Naive thymus-derived CD4-positive, alpha-beta T cell (primary cell): ENCODE results near the gene MYBPC3. TPM values are rescaled to one million over a fixed set of nuclear protein-coding genes. Genes with fewer than 3 reads are reported as not detected.

Experiments used
- ATAC-seq: fragments of 150-1000 bp; cut with Tn5 transposase; 2 replicates; pipeline ENCODE4 v1.10.0; 2021; ENCODE audit warnings: mild to moderate bottlenecking, moderate library complexity
- CTCF ChIA-PET: fragments of 350-600 bp; sonication (Branson Sonifier 250); formaldehyde crosslinking; loops from one replicate; lab custom pipeline; 2021; ENCODE audit warnings: antibody characterized with exemption; lab: Charles Lee
- POLR2A ChIA-PET: fragments of 350-600 bp; sonication (Branson Sonifier 250); formaldehyde crosslinking; loops from one replicate; lab custom pipeline; 2021; ENCODE audit warnings: antibody characterized with exemption, inconsistent platforms; lab: Charles Lee
- DNase-seq, 9 donors: peaks; one replicate each; pipeline versions ENCODE4 v3.0.0 to v3.0.0-alpha.2; 2020 to 2022; ENCODE audit warnings: mixed read lengths in 1 of 9
- H3K27ac ChIP-seq: one replicate; pipeline ENCODE4 v1.7.0; 2013; ENCODE audit warnings: mild to moderate bottlenecking, low read depth, low read length, moderate library complexity
- H3K27me3 ChIP-seq, 2 donors: one replicate each; pipeline ENCODE4 v1.7.0; 2013; ENCODE audit warnings: low read length in 2 of 2, mild to moderate bottlenecking in 2 of 2, moderate library complexity in 2 of 2; ENCODE audit not compliant: control insufficient read depth in 2 of 2, insufficient read depth in 2 of 2
- H3K36me3 ChIP-seq, 3 experiments: 1 replicate in 2 of 3; 2 replicates in 1 of 3; pipeline ENCODE4 v1.7.0; 2013; ENCODE audit warnings: low read length in 3 of 3, mild to moderate bottlenecking in 3 of 3, moderate library complexity in 1 of 3; ENCODE audit not compliant: insufficient read depth in 3 of 3, control insufficient read depth in 2 of 3
- H3K4me1 ChIP-seq, 2 donors: one replicate each; pipeline ENCODE4 v1.7.0; 2013; ENCODE audit warnings: low read length in 2 of 2, mild to moderate bottlenecking in 2 of 2, moderate library complexity in 1 of 2; ENCODE audit not compliant: control insufficient read depth in 2 of 2, insufficient read depth in 2 of 2
- H3K4me3 ChIP-seq: 2 replicates; pipeline ENCODE4 v1.7.0; 2013; ENCODE audit warnings: mild to moderate bottlenecking, low read length
- H3K9me3 ChIP-seq, 3 experiments: 1 replicate in 2 of 3; 2 replicates in 1 of 3; pipeline ENCODE4 v1.7.0; 2013; ENCODE audit warnings: low read length in 3 of 3; ENCODE audit not compliant: control insufficient read depth in 2 of 3
- H3K27ac Mint-ChIP-seq, 9 donors: one replicate each; pipeline ENCODE4 v1.8.0; 2020 to 2022; ENCODE audit warnings: mixed read lengths in 9 of 9, mild to moderate bottlenecking in 8 of 9, moderate library complexity in 5 of 9, inconsistent platforms in 2 of 9
- H3K27me3 Mint-ChIP-seq, 5 donors: one replicate each; pipeline ENCODE4 v1.8.0; 2021 to 2022; ENCODE audit warnings: mixed read lengths in 5 of 5, mild to moderate bottlenecking in 1 of 5
- H3K36me3 Mint-ChIP-seq, 5 donors: one replicate each; pipeline ENCODE4 v1.8.0; 2020 to 2022; ENCODE audit warnings: mixed read lengths in 5 of 5, mild to moderate bottlenecking in 3 of 5, inconsistent platforms in 1 of 5
- H3K4me1 Mint-ChIP-seq, 7 donors: one replicate each; pipeline ENCODE4 v1.8.0; 2020 to 2022; ENCODE audit warnings: mixed read lengths in 7 of 7, mild to moderate bottlenecking in 3 of 7, inconsistent platforms in 1 of 7
- H3K4me3 Mint-ChIP-seq, 10 donors: one replicate each; pipeline ENCODE4 v1.8.0; 2020 to 2022; ENCODE audit warnings: mild to moderate bottlenecking in 10 of 10, mixed read lengths in 10 of 10, moderate library complexity in 6 of 10, inconsistent platforms in 2 of 10
- H3K9me3 Mint-ChIP-seq, 11 donors: one replicate each; pipeline ENCODE4 v1.8.0; 2020 to 2022; ENCODE audit warnings: mixed read lengths in 11 of 11, mild to moderate bottlenecking in 4 of 11, inconsistent platforms in 1 of 11, moderate library complexity in 1 of 11
- intact Hi-C, 2 donors: fragments of 100-400 bp; cut with micrococcal nuclease; formaldehyde crosslinking; loops; one replicate each; pipeline ENCODE4 v1.15.1; 2023
- polyA plus RNA-seq, 2 donors: library from polyadenylated mRNA; unstranded; fragments of 300-500 nt; fragmentation: Illumina TruSeq; gene quantifications; one replicate each; pipeline ENCODE4 v1.2.3, GENCODE V29; 2021
- total RNA-seq, 6 experiments: library from RNA in 5 of 6; stranded (reverse) in 5 of 6; gene quantifications; 1 replicate in 5 of 6; 2 replicates in 1 of 6; pipeline ENCODE4 v1.2.3 and lab custom pipeline; 2021 to 2026

The MYBPC3 gene
- total and polyA plus RNA-seq, 7 experiments from 2014 or later: 0.16 to 0.86 TPM; not detected in 5

GRCh38 chr11:47375020-47375419, 22.5 kb upstream of the MYBPC3 start:
- Mint-ChIP-seq H3K9me3 (no peaks in the 10 kb centered on the region), H3K27ac (peak overlapping the region in 2 of 9 donors; percentile 11 to 73), H3K4me3 (no peak overlapping the region), H3K36me3 (no peaks in the 10 kb centered on the region), H3K27me3 (no peaks in the 10 kb centered on the region), H3K4me1 (peaks cover 0 to 12% (median 0%) of the 10 kb centered on the region in 7 donors)
- no peaks in the 10 kb centered on the region for H3K36me3 ChIP-seq
- DNase-seq (no peak), ATAC-seq (no peak)
- no peaks in the 10 kb centered on the region for H3K27me3 ChIP-seq
- no peaks in the 10 kb centered on the region for H3K9me3 ChIP-seq
- peaks cover 0 to 3% of the 10 kb centered on the region in 2 donors for H3K4me1 ChIP-seq
- POLR2A ChIA-PET: interaction anchor here (0.9 to 3.8 kb wide), 4 partner anchors 25 to 473 kb away, joined by 3 to 40 read pairs (median 15); partner anchors contain the start of genes NUP160 and SLC39A13
- H3K27ac ChIP-seq: no peak overlapping the region
- intact Hi-C loops: no loop called here
- H3K4me3 ChIP-seq: no peak overlapping the region
- CTCF ChIA-PET: interaction anchor here (0.7 to 6.9 kb wide), 8 partner anchors 7 to 46 kb away, joined by 3 to 140 read pairs (median 15); partner anchors contain the start of gene SLC39A13

DNA sequence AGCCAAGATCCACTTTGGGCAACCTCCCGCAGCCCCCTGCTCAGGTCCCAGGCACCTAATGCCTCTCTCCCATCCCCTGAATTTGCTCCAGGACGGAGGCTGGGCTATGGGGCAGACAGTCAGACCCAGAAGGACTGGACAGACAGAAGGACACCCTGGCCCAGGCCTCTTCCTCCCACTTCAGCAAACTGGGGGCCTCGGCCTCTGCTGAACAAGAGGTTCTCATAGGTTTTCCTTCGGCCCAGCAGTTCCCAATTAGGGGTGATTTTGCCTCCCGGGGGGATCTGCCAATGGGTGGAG, 22.2 kb upstream of the MYBPC3 start:
- Mint-ChIP-seq H3K36me3 (no peaks in the 10 kb centered on the region), H3K27ac (peak overlapping the region in 1 of 9 donors; percentile 11), H3K4me3 (no peak overlapping the region), H3K4me1 (peaks cover 3 to 15% (median 3%) of the 10 kb centered on the region in 7 donors), H3K9me3 (no peaks in the 10 kb centered on the region), H3K27me3 (no peaks in the 10 kb centered on the region)
- ChIA-PET POLR2A (interaction anchor here (0.6 to 3.8 kb wide), 9 partner anchors 19 to 509 kb away, joined by 3 to 40 read pairs (median 6); partner anchors contain the start of genes NUP160 and SLC39A13), CTCF (interaction anchor here (0.6 to 6.9 kb wide), 17 partner anchors 8 to 197 kb away, joined by 3 to 140 read pairs (median 5); partner anchors contain the start of genes PSMC3 and SLC39A13)
- intact Hi-C loops: loop anchor here (1.0 kb wide), 6 partner anchors 20 to 479 kb away; partner anchors contain the start of genes SLC39A13 (in 2 of the 2) and PSMC3 (in 1 of the 2)
- H3K4me3 ChIP-seq: no peak overlapping the region
- H3K36me3 ChIP-seq: no peaks in the 10 kb centered on the region
- peaks cover 0 to 3% of the 10 kb centered on the region in 2 donors for H3K4me1 ChIP-seq
- no peaks in the 10 kb centered on the region for H3K9me3 ChIP-seq
- H3K27me3 ChIP-seq: no peaks in the 10 kb centered on the region
- ATAC-seq: no peak
- no peak overlapping the region for H3K27ac ChIP-seq
- no peak for DNase-seq

DNA sequence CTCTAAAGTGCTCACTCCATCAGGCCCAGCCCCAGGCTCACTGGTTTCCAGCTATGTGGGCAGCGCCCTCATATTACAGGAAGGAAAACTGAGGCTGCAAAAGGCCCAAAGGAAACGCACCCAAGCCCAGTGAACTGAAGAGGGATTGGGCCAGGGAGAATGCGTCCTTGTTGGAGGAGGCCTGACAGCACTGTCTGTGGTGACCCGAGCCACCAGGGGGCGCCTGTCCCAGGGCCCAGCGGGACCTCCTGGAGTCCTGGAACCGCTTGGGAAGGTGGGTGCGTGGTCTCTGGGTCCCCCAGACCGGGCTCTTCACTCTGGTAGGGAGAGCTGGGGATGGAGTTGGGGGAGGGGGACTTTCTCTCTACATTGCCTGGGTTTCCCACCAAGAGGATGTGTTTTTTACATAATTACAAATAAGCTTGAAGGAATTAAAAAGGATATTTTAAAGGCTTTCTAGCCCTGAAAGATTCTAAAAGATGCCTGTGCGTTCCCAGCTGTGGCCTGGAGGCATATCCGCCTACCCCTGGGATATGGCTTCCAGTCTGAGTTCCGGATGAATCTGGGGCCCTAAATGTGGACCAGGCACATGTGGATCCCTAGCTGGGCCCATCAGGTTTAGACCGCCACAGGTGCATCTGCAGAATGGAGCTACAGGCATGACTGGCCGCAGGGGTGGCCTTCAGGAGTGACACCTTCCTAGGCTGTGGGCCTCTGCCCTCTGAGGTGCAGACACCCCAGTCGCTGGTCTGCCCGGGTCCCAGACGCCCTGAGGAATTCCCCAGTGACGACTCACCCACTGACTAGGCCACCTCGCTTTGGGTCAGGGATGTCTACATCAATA, 21.6 kb upstream of the MYBPC3 start:
- ChIA-PET CTCF (interaction anchor here (0.6 to 6.9 kb wide), 19 partner anchors 8 to 196 kb away, joined by 3 to 140 read pairs (median 4); partner anchors contain the start of genes PSMC3 and SLC39A13), POLR2A (interaction anchor here (0.6 to 3.8 kb wide), 11 partner anchors 20 to 755 kb away, joined by 3 to 40 read pairs (median 6); partner anchors contain the start of genes NUP160 and SLC39A13)
- H3K36me3 ChIP-seq: no peaks in the 10 kb centered on the region
- H3K4me1 Mint-ChIP-seq: peaks cover 5 to 18% (median 9%) of the 10 kb centered on the region in 7 donors
- H3K9me3 Mint-ChIP-seq: no peaks in the 10 kb centered on the region
- H3K27ac ChIP-seq: no peak overlapping the region
- H3K27me3 ChIP-seq: no peaks in the 10 kb centered on the region
- no peaks in the 10 kb centered on the region for H3K9me3 ChIP-seq
- intact Hi-C loops: loop anchor here (1.0 kb wide), 6 partner anchors 20 to 479 kb away; partner anchors contain the start of genes SLC39A13 (in 2 of the 2) and PSMC3 (in 1 of the 2)
- H3K27ac Mint-ChIP-seq: peak overlapping the region in 3 of 9 donors; percentile 48 to 72 (median 65)
- H3K4me3 ChIP-seq: no peak overlapping the region
- H3K4me1 ChIP-seq: peaks cover 0 to 3% of the 10 kb centered on the region in 2 donors
- ATAC-seq (peak; percentile 84), DNase-seq (peak; percentile 69 to 91 (median 82))
- H3K36me3 Mint-ChIP-seq: no peaks in the 10 kb centered on the region
- no peaks in the 10 kb centered on the region for H3K27me3 Mint-ChIP-seq
- peak overlapping the region in 1 of 10 donors; percentile 51 for H3K4me3 Mint-ChIP-seq

- CTCF ChIA-PET: interaction anchor here (0.6 to 6.9 kb wide), 7 partner anchors 10 to 50 kb away, joined by 3 to 140 read pairs (median 4); partner anchors contain the start of gene SLC39A13
- Histone ChIP-seq H3K27me3 (no peaks in the 10 kb centered on the region), H3K27ac (no peak overlapping the region), H3K4me3 (no peak overlapping the region), H3K9me3 (no peaks in the 10 kb centered on the region), H3K4me1 (peaks cover 0 to 3% of the 10 kb centered on the region in 2 donors), H3K36me3 (no peaks in the 10 kb centered on the region)
- Mint-ChIP-seq H3K27me3 (peaks cover 0 to 2% (median 0%) of the 10 kb centered on the region in 5 donors), H3K9me3 (no peaks in the 10 kb centered on the region), H3K36me3 (no peaks in the 10 kb centered on the region), H3K4me1 (peaks cover 5 to 16% (median 9%) of the 10 kb centered on the region in 7 donors), H3K27ac (no peak overlapping the region), H3K4me3 (no peak overlapping the region)
- intact Hi-C loops: no loop called here
- POLR2A ChIA-PET: interaction anchor here (0.5 to 3.8 kb wide), 4 partner anchors 24 to 78 kb away, joined by 3 to 24 read pairs (median 4); no protein-coding TSS in a partner anchor
- ATAC-seq (no peak), DNase-seq (no peak)
Observed at GRCh38 chr11:47372422-47372821, 19.9 kb upstream of the MYBPC3 start.

- H3K27ac Mint-ChIP-seq: peak overlapping the region in 2 of 9 donors; percentile 1 to 6
- intact Hi-C loops: no loop called here
- POLR2A ChIA-PET: interaction anchor here (0.7 kb wide), 1 partner anchor 87 kb away, joined by 3 read pairs; no protein-coding TSS in a partner anchor
Observed at GRCh38 chr11:47369676-47370075, 17.2 kb upstream of the MYBPC3 start.

GRCh38 chr11:47366020-47366490, 13.6 kb upstream of the MYBPC3 start:
- no peaks in the 10 kb centered on the region for H3K4me1 ChIP-seq
- peaks cover 3 to 14% (median 10%) of the 10 kb centered on the region in 7 donors for H3K4me1 Mint-ChIP-seq
- CTCF ChIA-PET: no interaction called here

More at GRCh38 chr11:47369676-47370075, 17.2 kb upstream of the MYBPC3 start:
- H3K4me3 Mint-ChIP-seq: no peak overlapping the region
- Histone ChIP-seq H3K9me3 (no peaks in the 10 kb centered on the region), H3K36me3 (no peaks in the 10 kb centered on the region), H3K27me3 (no peaks in the 10 kb centered on the region), H3K4me1 (peaks cover 0 to 3% of the 10 kb centered on the region in 2 donors), H3K4me3 (no peak overlapping the region), H3K27ac (no peak overlapping the region)
- DNase-seq (no peak), ATAC-seq (no peak)
- H3K9me3 Mint-ChIP-seq: no peaks in the 10 kb centered on the region
- H3K27me3 Mint-ChIP-seq: peaks cover 0 to 7% (median 0%) of the 10 kb centered on the region in 5 donors
- no peaks in the 10 kb centered on the region for H3K36me3 Mint-ChIP-seq
- CTCF ChIA-PET: interaction anchor here (6.9 kb wide), 1 partner anchor 41 kb away, joined by 140 read pairs; the partner anchor contains the start of gene SLC39A13
- peaks cover 2 to 11% (median 9%) of the 10 kb centered on the region in 7 donors for H3K4me1 Mint-ChIP-seq

More at GRCh38 chr11:47366020-47366490, 13.6 kb upstream of the MYBPC3 start:
- POLR2A ChIA-PET: no interaction called here
- no peaks in the 10 kb centered on the region for H3K9me3 ChIP-seq
- Mint-ChIP-seq H3K27me3 (peaks cover 0 to 7% (median 0%) of the 10 kb centered on the region in 5 donors), H3K4me3 (no peak overlapping the region), H3K36me3 (no peaks in the 10 kb centered on the region), H3K9me3 (no peaks in the 10 kb centered on the region), H3K27ac (no peak overlapping the region)
- no peaks in the 10 kb centered on the region for H3K36me3 ChIP-seq
- no peak overlapping the region for H3K4me3 ChIP-seq
- H3K27ac ChIP-seq: no peak overlapping the region
- ATAC-seq: no peak
- no peak for DNase-seq
- no peaks in the 10 kb centered on the region for H3K27me3 ChIP-seq
- intact Hi-C loops: no loop called here
